ENCODE data around the gene LTV1.

- TF ChIP-seq, protein P1, sequence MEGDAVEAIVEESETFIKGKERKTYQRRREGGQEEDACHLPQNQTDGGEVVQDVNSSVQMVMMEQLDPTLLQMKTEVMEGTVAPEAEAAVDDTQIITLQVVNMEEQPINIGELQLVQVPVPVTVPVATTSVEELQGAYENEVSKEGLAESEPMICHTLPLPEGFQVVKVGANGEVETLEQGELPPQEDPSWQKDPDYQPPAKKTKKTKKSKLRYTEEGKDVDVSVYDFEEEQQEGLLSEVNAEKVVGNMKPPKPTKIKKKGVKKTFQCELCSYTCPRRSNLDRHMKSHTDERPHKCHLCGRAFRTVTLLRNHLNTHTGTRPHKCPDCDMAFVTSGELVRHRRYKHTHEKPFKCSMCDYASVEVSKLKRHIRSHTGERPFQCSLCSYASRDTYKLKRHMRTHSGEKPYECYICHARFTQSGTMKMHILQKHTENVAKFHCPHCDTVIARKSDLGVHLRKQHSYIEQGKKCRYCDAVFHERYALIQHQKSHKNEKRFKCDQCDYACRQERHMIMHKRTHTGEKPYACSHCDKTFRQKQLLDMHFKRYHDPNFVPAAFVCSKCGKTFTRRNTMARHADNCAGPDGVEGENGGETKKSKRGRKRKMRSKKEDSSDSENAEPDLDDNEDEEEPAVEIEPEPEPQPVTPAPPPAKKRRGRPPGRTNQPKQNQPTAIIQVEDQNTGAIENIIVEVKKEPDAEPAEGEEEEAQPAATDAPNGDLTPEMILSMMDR (conservative IDR thresholded peaks at IDR 0.05; ENCODE audit: low read depth, low read length) = no peak
- TF ChIP-seq SMC3 (IDR thresholded peaks at IDR 0.05; ENCODE audit: low read depth, low read length) = no peak
- no peak for TF ChIP-seq RFX5 (IDR thresholded peaks at IDR 0.05; ENCODE audit: low read depth, low read length)
- no peak for TF ChIP-seq MAFK (IDR thresholded peaks at IDR 0.05; ENCODE audit: low read depth, low read length)
- no peak for TF ChIP-seq CEBPB (IDR thresholded peaks at IDR 0.05; ENCODE audit: low read depth, low read length)
- no peak for TF ChIP-seq POLR2A (IDR thresholded peaks at IDR 0.05; ENCODE audit: low read depth, low read length)
- no peak for TF ChIP-seq RAD21 (IDR thresholded peaks at IDR 0.05; ENCODE audit: low read length)
- TF ChIP-seq USF2 (IDR thresholded peaks at IDR 0.05; ENCODE audit: low read depth, low read length) = no peak
- no peak for TF ChIP-seq RCOR1 (IDR thresholded peaks at IDR 0.05; ENCODE audit: insufficient replicate concordance, low read length)
- TF ChIP-seq MXI1 (IDR thresholded peaks at IDR 0.05; ENCODE audit: borderline replicate concordance, low read depth, low read length) = no peak
Observed at GRCh38 chr6:143911028-143911427, 67.9 kb downstream of the LTV1 start.

Data from IMR-90 (cell line).